WERI-Rb-1 (cell line): ENCODE measurements around the gene GPR173.

Experiments used
- DNase-seq: peaks from one replicate; pipeline ENCODE4 v3.0.0-alpha.2; 2020
- H3K27ac ChIP-seq: fragments of 250-450 bp; sonication (Bioruptor Pico); 2 replicates; pipeline ENCODE4 v1.5.1; 2020; ENCODE audit warnings: mild to moderate bottlenecking, moderate library complexity
- H3K27me3 ChIP-seq: fragments of 250-450 bp; sonication (Bioruptor Pico); 2 replicates; pipeline ENCODE4 v1.5.1; 2021; ENCODE audit warnings: mild to moderate bottlenecking, low read depth, moderate library complexity; ENCODE audit not compliant: insufficient read depth, severe bottlenecking
- H3K36me3 ChIP-seq: fragments of 250-450 bp; sonication (Bioruptor Pico); 2 replicates; pipeline ENCODE4 v1.5.1; 2020; ENCODE audit warnings: mild to moderate bottlenecking, moderate library complexity
- H3K4me3 ChIP-seq: 2 replicates; pipeline ENCODE4 v1.5.1; 2011; ENCODE audit warnings: low read depth, mild to moderate bottlenecking, control low read depth, low read length
- H3K9me3 ChIP-seq: fragments of 250-450 bp; sonication (Bioruptor Pico); 2 replicates; pipeline ENCODE4 v1.5.1; 2021; ENCODE audit warnings: mild to moderate bottlenecking, moderate library complexity; ENCODE audit not compliant: severe bottlenecking
- TF ChIP-seq, protein P1 (sequence below): IDR thresholded peaks from 2 replicates; pipeline ENCODE4 v1.5.1; 2011; ENCODE audit warnings: low read depth, mild to moderate bottlenecking, control low read depth, inconsistent platforms, low read length

Gene GPR173

DNA sequence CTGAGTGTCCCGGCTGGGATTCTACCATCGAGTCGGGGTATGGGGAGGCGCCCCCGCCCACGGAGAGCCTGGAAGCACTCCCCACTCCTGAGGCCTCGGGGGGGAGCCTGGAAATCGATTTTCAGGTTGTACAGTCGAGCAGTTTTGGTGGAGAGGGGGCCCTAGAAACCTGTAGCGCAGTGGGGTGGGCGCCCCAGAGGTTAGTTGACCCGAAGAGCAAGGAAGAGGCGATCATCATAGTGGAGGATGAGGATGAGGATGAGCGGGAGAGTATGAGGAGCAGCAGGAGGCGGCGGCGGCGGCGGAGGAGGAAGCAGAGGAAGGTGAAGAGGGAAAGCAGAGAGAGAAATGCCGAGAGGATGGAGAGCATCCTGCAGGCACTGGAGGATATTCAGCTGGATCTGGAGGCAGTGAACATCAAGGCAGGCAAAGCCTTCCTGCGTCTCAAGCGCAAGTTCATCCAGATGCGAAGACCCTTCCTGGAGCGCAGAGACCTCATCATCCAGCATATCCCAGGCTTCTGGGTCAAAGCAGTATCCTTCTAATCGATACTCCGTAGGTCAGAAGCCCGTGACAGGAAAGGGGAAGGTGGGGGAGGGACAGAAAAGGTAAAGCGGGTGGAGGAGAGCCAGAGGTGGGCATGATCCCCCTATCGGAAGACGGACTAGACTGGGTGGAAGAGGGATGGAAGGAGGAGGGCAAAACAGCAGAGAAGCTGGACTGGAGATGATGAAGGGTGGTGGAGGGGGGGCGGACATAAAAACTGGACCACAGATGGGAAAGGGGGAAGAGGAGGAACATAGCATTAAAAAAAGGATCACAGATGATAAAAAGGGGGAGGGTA lies 34.4 kb downstream of the GPR173 start:
- Histone ChIP-seq H3K36me3 (peaks cover 27% of the 10 kb centered on the region), H3K9me3 (no peaks in the 10 kb centered on the region), H3K27ac (peak overlapping the region; percentile 80), H3K27me3 (peaks cover 13% of the 10 kb centered on the region), H3K4me3 (peak overlapping the region; percentile 66)
- DNase-seq, result no peak
- TF ChIP-seq, protein P1, sequence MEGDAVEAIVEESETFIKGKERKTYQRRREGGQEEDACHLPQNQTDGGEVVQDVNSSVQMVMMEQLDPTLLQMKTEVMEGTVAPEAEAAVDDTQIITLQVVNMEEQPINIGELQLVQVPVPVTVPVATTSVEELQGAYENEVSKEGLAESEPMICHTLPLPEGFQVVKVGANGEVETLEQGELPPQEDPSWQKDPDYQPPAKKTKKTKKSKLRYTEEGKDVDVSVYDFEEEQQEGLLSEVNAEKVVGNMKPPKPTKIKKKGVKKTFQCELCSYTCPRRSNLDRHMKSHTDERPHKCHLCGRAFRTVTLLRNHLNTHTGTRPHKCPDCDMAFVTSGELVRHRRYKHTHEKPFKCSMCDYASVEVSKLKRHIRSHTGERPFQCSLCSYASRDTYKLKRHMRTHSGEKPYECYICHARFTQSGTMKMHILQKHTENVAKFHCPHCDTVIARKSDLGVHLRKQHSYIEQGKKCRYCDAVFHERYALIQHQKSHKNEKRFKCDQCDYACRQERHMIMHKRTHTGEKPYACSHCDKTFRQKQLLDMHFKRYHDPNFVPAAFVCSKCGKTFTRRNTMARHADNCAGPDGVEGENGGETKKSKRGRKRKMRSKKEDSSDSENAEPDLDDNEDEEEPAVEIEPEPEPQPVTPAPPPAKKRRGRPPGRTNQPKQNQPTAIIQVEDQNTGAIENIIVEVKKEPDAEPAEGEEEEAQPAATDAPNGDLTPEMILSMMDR, result no peak

DNA sequence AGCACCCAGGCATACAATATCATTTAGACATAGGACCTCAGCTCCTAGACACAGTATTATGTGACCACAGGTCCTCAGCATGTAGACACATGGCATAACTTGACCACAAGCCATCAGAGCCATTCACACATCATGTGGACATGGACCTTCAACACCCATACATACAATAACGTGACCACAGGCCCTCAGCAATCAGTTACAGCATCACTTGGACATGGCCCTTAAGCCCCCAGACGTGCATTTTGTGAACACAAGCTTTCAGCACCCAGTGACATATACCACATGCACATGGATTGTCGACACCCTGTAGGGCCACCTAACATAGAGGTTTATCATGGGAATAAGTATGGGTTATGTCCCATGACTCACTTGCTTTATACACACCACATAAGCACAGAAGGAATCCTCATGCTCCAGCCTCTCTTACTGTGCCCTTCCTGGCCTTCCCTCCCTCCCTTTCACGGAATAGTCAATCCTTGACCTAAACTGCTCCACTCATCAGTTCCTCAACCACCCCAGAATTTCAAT lies 35.5 kb downstream of the GPR173 start:
- Histone ChIP-seq H3K27ac (no peak overlapping the region), H3K27me3 (peaks cover 13% of the 10 kb centered on the region), H3K36me3 (peaks cover 28% of the 10 kb centered on the region), H3K9me3 (no peaks in the 10 kb centered on the region), H3K4me3 (no peak overlapping the region)
- TF ChIP-seq, protein P1, result no peak
- no peak for DNase-seq

DNA sequence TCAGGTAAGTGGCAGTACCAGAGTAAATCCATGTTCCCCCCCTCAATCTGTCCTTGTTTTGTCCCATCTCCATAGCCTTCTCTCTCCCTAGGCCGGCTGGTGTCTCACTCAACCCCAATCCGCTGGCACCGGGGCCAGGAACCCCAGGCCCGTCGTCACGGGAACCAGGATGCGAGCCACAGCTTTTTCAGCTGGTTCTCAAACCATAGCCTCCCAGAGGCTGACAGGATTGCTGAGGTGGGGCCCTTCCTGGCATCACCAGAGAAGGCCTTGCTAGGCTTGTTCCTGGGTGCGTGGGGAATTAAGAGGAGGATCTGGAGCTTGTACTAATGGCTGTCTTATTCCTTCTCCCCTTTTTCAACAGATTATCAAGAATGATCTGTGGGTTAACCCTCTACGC lies 36.3 kb downstream of the GPR173 start:
- TF ChIP-seq, protein P1, result no peak
- Histone ChIP-seq H3K27me3 (peaks cover 13% of the 10 kb centered on the region), H3K9me3 (no peaks in the 10 kb centered on the region), H3K4me3 (no peak overlapping the region), H3K27ac (no peak overlapping the region), H3K36me3 (peaks cover 28% of the 10 kb centered on the region)
- DNase-seq, result no peak

DNA sequence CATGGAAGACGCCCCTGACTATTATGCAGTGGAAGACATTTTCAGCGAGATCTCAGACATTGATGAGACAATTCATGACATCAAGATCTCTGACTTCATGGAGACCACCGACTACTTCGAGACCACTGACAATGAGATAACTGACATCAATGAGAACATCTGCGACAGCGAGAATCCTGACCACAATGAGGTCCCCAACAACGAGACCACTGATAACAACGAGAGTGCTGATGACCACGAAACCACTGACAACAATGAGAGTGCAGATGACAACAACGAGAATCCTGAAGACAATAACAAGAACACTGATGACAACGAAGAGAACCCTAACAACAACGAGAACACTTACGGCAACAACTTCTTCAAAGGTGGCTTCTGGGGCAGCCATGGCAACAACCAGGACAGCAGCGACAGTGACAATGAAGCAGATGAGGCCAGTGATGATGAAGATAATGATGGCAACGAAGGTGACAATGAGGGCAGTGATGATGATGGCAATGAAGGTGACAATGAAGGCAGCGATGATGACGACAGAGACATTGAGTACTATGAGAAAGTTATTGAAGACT lies 37.2 kb downstream of the GPR173 start:
- H3K27ac ChIP-seq, result no peak overlapping the region
- DNase-seq, result no peak

GRCh38 chrX:53086464-53086863 lies 37.9 kb downstream of the GPR173 start:
- no peak overlapping the region for H3K27ac ChIP-seq
- H3K9me3 ChIP-seq, result no peaks in the 10 kb centered on the region
- peaks cover 28% of the 10 kb centered on the region for H3K36me3 ChIP-seq
- no peak for DNase-seq
- H3K4me3 ChIP-seq, result no peak overlapping the region
- TF ChIP-seq, protein P1, result no peak
- peaks cover 13% of the 10 kb centered on the region for H3K27me3 ChIP-seq

More for the DNA sequence above, 37.2 kb downstream of the GPR173 start:
- TF ChIP-seq, protein P1, result no peak
- H3K27me3 ChIP-seq, result peaks cover 13% of the 10 kb centered on the region
- H3K36me3 ChIP-seq, result peaks cover 28% of the 10 kb centered on the region
- H3K9me3 ChIP-seq, result no peaks in the 10 kb centered on the region
- no peak overlapping the region for H3K4me3 ChIP-seq
